T follicular helper cell (primary cell): ENCODE results near the gene RELN.

Experiments used
- DNase-seq: peaks from one replicate; pipeline ENCODE4 v3.0.0-alpha.2; 2020; ENCODE audit warnings: low read depth

RELN gene

GRCh38 chr7:103717574-103717973 is 271.9 kb downstream of the RELN start:
- DNase-seq: no peak

GRCh38 chr7:103715376-103716120 is 273.9 kb downstream of the RELN start:
- no peak for DNase-seq

- no peak for DNase-seq
These were observed 275.0 kb downstream of the RELN start for GRCh38 chr7:103714376-103714927.

GRCh38 chr7:103712991-103713778 is 276.3 kb downstream of the RELN start:
- no peak for DNase-seq

- no peak for DNase-seq
These were observed 278.0 kb downstream of the RELN start for GRCh38 chr7:103711413-103711812.

GRCh38 chr7:103710247-103710646 is 279.2 kb downstream of the RELN start:
- no peak for DNase-seq

GRCh38 chr7:103706805-103707204 is 282.7 kb downstream of the RELN start:
- no peak for DNase-seq

GRCh38 chr7:103705542-103705941 is 283.9 kb downstream of the RELN start:
- no peak for DNase-seq

- no peak for DNase-seq
These were observed 284.8 kb downstream of the RELN start for GRCh38 chr7:103704701-103705100.

GRCh38 chr7:103702982-103703381 is 286.5 kb downstream of the RELN start:
- no peak for DNase-seq

GRCh38 chr7:103702454-103702853 is 287.0 kb downstream of the RELN start:
- DNase-seq: no peak

- no peak for DNase-seq
These were observed 290.4 kb downstream of the RELN start for GRCh38 chr7:103699032-103699431.

- DNase-seq: no peak
These were observed 291.4 kb downstream of the RELN start for GRCh38 chr7:103698064-103698463.

GRCh38 chr7:103695521-103695920 is 293.9 kb downstream of the RELN start:
- DNase-seq: no peak

- no peak for DNase-seq
These were observed 295.2 kb downstream of the RELN start for GRCh38 chr7:103694304-103694703.

- DNase-seq: no peak
These were observed 298.2 kb downstream of the RELN start for GRCh38 chr7:103691291-103691690.

- no peak for DNase-seq
These were observed 299.1 kb downstream of the RELN start for GRCh38 chr7:103690242-103690974.

- no peak for DNase-seq
These were observed 300.2 kb downstream of the RELN start for GRCh38 chr7:103689255-103689654.

GRCh38 chr7:103687951-103688350 is 301.5 kb downstream of the RELN start:
- no peak for DNase-seq

GRCh38 chr7:103687272-103687671 is 302.2 kb downstream of the RELN start:
- DNase-seq: no peak

- no peak for DNase-seq
These were observed 302.7 kb downstream of the RELN start for GRCh38 chr7:103686763-103687162.

GRCh38 chr7:103686064-103686463 is 303.4 kb downstream of the RELN start:
- DNase-seq: no peak
